CD8-positive, alpha-beta memory T cell (primary cell): ENCODE results near the gene GABRQ. TPM values are rescaled to one million over a fixed set of nuclear protein-coding genes. Genes with fewer than 3 reads are reported as not detected.
"Not testable (repeated sequence)": the region's sequence is repeated elsewhere in the genome, so short reads cannot be mapped to it uniquely, and the experiment has no call there.

Experiments used
- CTCF ChIA-PET: fragments of 350-600 bp; sonication (Branson Sonifier 250); formaldehyde crosslinking; loops from one replicate; lab custom pipeline; 2021; ENCODE audit warnings: antibody characterized with exemption; lab: Charles Lee
- POLR2A ChIA-PET: fragments of 350-600 bp; sonication (Branson Sonifier 250); formaldehyde crosslinking; loops from one replicate; lab custom pipeline; 2021; ENCODE audit warnings: antibody characterized with exemption; lab: Charles Lee
- DNase-seq, 5 donors: peaks; one replicate each; pipeline versions ENCODE4 v3.0.0 to v3.0.0-alpha.2; 2020 to 2022; ENCODE audit warnings: mixed read lengths in 1 of 5
- H3K27ac ChIP-seq: one replicate; pipeline ENCODE4 v1.7.0; 2013; ENCODE audit warnings: low read depth, mild to moderate bottlenecking, low read length, moderate library complexity
- H3K27me3 ChIP-seq: 2 replicates; pipeline ENCODE4 v1.7.0; 2013; ENCODE audit warnings: low read length, mild to moderate bottlenecking; ENCODE audit not compliant: insufficient read depth, poor library complexity, severe bottlenecking
- H3K36me3 ChIP-seq: 2 replicates; pipeline ENCODE4 v1.7.0; 2013; ENCODE audit warnings: mild to moderate bottlenecking, low read length, moderate library complexity; ENCODE audit not compliant: insufficient read depth
- H3K4me1 ChIP-seq: 2 replicates; pipeline ENCODE4 v1.7.0; 2013; ENCODE audit warnings: mild to moderate bottlenecking, low read length, moderate library complexity; ENCODE audit not compliant: insufficient read depth
- H3K4me3 ChIP-seq: 2 replicates; pipeline ENCODE4 v1.7.0; 2013; ENCODE audit warnings: mild to moderate bottlenecking, low read length
- H3K9me3 ChIP-seq: 2 replicates; pipeline ENCODE4 v1.7.0; 2013; ENCODE audit warnings: mild to moderate bottlenecking, low read length
- H3K27ac Mint-ChIP-seq, 8 donors: one replicate each; pipeline ENCODE4 v1.8.0; 2020 to 2021; ENCODE audit warnings: mixed read lengths in 8 of 8, mild to moderate bottlenecking in 6 of 8, inconsistent platforms in 3 of 8, moderate library complexity in 3 of 8
- H3K27me3 Mint-ChIP-seq, 2 donors: one replicate each; pipeline ENCODE4 v1.8.0; 2020 to 2021; ENCODE audit warnings: mixed read lengths in 2 of 2, mild to moderate bottlenecking in 1 of 2, moderate library complexity in 1 of 2
- H3K36me3 Mint-ChIP-seq, 3 donors: one replicate each; pipeline ENCODE4 v1.8.0; 2020 to 2021; ENCODE audit warnings: mixed read lengths in 3 of 3, inconsistent platforms in 1 of 3, mild to moderate bottlenecking in 1 of 3
- H3K4me1 Mint-ChIP-seq, 3 donors: one replicate each; pipeline ENCODE4 v1.8.0; 2020 to 2021; ENCODE audit warnings: mixed read lengths in 3 of 3, inconsistent platforms in 1 of 3, mild to moderate bottlenecking in 1 of 3
- H3K4me3 Mint-ChIP-seq, 7 donors: one replicate each; pipeline ENCODE4 v1.8.0; 2020 to 2021; ENCODE audit warnings: mixed read lengths in 7 of 7, mild to moderate bottlenecking in 6 of 7, moderate library complexity in 4 of 7, inconsistent platforms in 2 of 7
- H3K9me3 Mint-ChIP-seq, 5 donors: one replicate each; pipeline ENCODE4 v1.8.0; 2020 to 2022; ENCODE audit warnings: mixed read lengths in 5 of 5, mild to moderate bottlenecking in 3 of 5, moderate library complexity in 2 of 5, inconsistent platforms in 1 of 5
- polyA plus RNA-seq: library from polyadenylated mRNA; unstranded; fragments of 300-500 nt; fragmentation: Illumina TruSeq; gene quantifications from one replicate; pipeline ENCODE4 v1.2.3, GENCODE V29; 2021
- total RNA-seq, 2 experiments: library from RNA; stranded (reverse); gene quantifications; one replicate each; pipeline ENCODE4 v1.2.3, GENCODE V29; 2021

GABRQ gene
- total and polyA plus RNA-seq, 3 experiments from 2014 or later: not detected

GRCh38 chrX:152681012-152681411 is 43.3 kb downstream of the GABRQ start:
- POLR2A ChIA-PET, H3K27ac Mint-ChIP-seq, H3K27ac ChIP-seq, DNase-seq, H3K4me3 ChIP-seq, H3K36me3 ChIP-seq, H3K4me3 Mint-ChIP-seq, H3K27me3 Mint-ChIP-seq, CTCF ChIA-PET, H3K27me3 ChIP-seq, H3K36me3 Mint-ChIP-seq, H3K4me1 ChIP-seq, H3K4me1 Mint-ChIP-seq, H3K9me3 Mint-ChIP-seq, H3K9me3 ChIP-seq: not testable (repeated sequence)

GRCh38 chrX:152697952-152698931 is 60.5 kb downstream of the GABRQ start, which contains the start of gene MAGEA3:
TSS of gene MAGEA3 (plus strand) at chrX:152698794. CDS start at chrX:152700833, 2,039 bp downstream.
- H3K27me3 ChIP-seq, POLR2A ChIA-PET, H3K4me1 ChIP-seq, CTCF ChIA-PET, H3K27ac ChIP-seq, H3K9me3 Mint-ChIP-seq, H3K36me3 ChIP-seq, H3K4me3 Mint-ChIP-seq, H3K9me3 ChIP-seq, H3K27me3 Mint-ChIP-seq, H3K4me1 Mint-ChIP-seq, H3K27ac Mint-ChIP-seq, H3K4me3 ChIP-seq, H3K36me3 Mint-ChIP-seq, DNase-seq: not testable (repeated sequence)

- H3K36me3 Mint-ChIP-seq, POLR2A ChIA-PET, CTCF ChIA-PET, H3K27me3 ChIP-seq, H3K4me3 ChIP-seq, H3K9me3 ChIP-seq, H3K4me1 Mint-ChIP-seq, H3K36me3 ChIP-seq, H3K4me3 Mint-ChIP-seq, H3K4me1 ChIP-seq, H3K27ac Mint-ChIP-seq, H3K9me3 Mint-ChIP-seq, H3K27me3 Mint-ChIP-seq, H3K27ac ChIP-seq: not testable (repeated sequence)
- DNase-seq: peak in 1 of 5 donors; percentile 8
These were observed 62.7 kb downstream of the GABRQ start for GRCh38 chrX:152700390-152700789.

- H3K36me3 Mint-ChIP-seq, CTCF ChIA-PET, DNase-seq, H3K27ac Mint-ChIP-seq, H3K4me1 Mint-ChIP-seq, POLR2A ChIA-PET, H3K27ac ChIP-seq, H3K36me3 ChIP-seq, H3K27me3 ChIP-seq, H3K27me3 Mint-ChIP-seq, H3K4me3 Mint-ChIP-seq, H3K4me1 ChIP-seq, H3K4me3 ChIP-seq, H3K9me3 ChIP-seq, H3K9me3 Mint-ChIP-seq: not testable (repeated sequence)
These were observed 68.8 kb downstream of the GABRQ start for GRCh38 chrX:152706500-152706899.

Other genes starting within 250 kb of the GABRQ start
- gene GABRA3, start 186.6 kb upstream of the GABRQ start, total RNA-seq: under 1 TPM in 1 of 2 experiments, not detected in 1; 0.04 TPM
- not detected for gene GABRA3, start 186.6 kb upstream of the GABRQ start, polyA plus RNA-seq
- gene MAGEA3, start 60.9 kb downstream of the GABRQ start, total RNA-seq: not detected
- gene MAGEA3, start 60.9 kb downstream of the GABRQ start, polyA plus RNA-seq: not detected
- gene CSAG2, start 71.4 kb downstream of the GABRQ start, total RNA-seq: not detected
- not detected for gene CSAG2, start 71.4 kb downstream of the GABRQ start, polyA plus RNA-seq
- gene MAGEA2B, start 76.7 kb downstream of the GABRQ start, total RNA-seq: not detected
- not detected for gene MAGEA2B, start 76.7 kb downstream of the GABRQ start, polyA plus RNA-seq
- not detected for gene CSAG1, start 95.8 kb downstream of the GABRQ start, total RNA-seq
- not detected for gene CSAG1, start 95.8 kb downstream of the GABRQ start, polyA plus RNA-seq
- not detected for gene MAGEA12, start 95.9 kb downstream of the GABRQ start, total RNA-seq
- not detected for gene MAGEA12, start 95.9 kb downstream of the GABRQ start, polyA plus RNA-seq
- gene MAGEA2, start 115.9 kb downstream of the GABRQ start, total RNA-seq: not detected
- not detected for gene MAGEA2, start 115.9 kb downstream of the GABRQ start, polyA plus RNA-seq
- not detected for gene CSAG3, start 121.3 kb downstream of the GABRQ start, total RNA-seq
- gene CSAG3, start 121.3 kb downstream of the GABRQ start, polyA plus RNA-seq: not detected
- not detected for gene MAGEA6, start 131.8 kb downstream of the GABRQ start, total RNA-seq
- not detected for gene MAGEA6, start 131.8 kb downstream of the GABRQ start, polyA plus RNA-seq
- gene CETN2, start 192.9 kb downstream of the GABRQ start, total RNA-seq: 10 to 100 TPM; 12.5 to 15.4 TPM
- gene CETN2, start 192.9 kb downstream of the GABRQ start, polyA plus RNA-seq: 29.0 TPM
- 10 to 100 TPM; 20.3 to 21.8 TPM for gene NSDHL, start 193.2 kb downstream of the GABRQ start, total RNA-seq
- gene NSDHL, start 193.2 kb downstream of the GABRQ start, polyA plus RNA-seq: 15.0 TPM